Hepatocyte (in vitro differentiated cells): Measurements from ENCODE around the gene ROCK1.

ENCODE experiments used
- CTCF ChIP-seq: fragments of 200-600 bp; sonication (generic); IDR thresholded peaks from 2 replicates; pipeline ENCODE4 v1.5.1; 2016; ENCODE audit warnings: antibody characterized with exemption, mild to moderate bottlenecking; ENCODE audit not compliant: poor library complexity
- EZH2 ChIP-seq: fragments of 200-600 bp; sonication (generic); IDR thresholded peaks from 2 replicates; pipeline ENCODE4 v1.6.1; 2016; ENCODE audit warnings: antibody characterized with exemption, mild to moderate bottlenecking, borderline replicate concordance

GRCh38 chr18:21038201-21038600, 73.4 kb downstream of the ROCK1 start:
- TF ChIP-seq CTCF (no peak), EZH2 (no peak)
